ENCODE measurements around the gene TTYH3. TPM values are rescaled to one million over a fixed set of nuclear protein-coding genes. Genes with fewer than 3 reads are reported as not detected.

Gene TTYH3, protein sequence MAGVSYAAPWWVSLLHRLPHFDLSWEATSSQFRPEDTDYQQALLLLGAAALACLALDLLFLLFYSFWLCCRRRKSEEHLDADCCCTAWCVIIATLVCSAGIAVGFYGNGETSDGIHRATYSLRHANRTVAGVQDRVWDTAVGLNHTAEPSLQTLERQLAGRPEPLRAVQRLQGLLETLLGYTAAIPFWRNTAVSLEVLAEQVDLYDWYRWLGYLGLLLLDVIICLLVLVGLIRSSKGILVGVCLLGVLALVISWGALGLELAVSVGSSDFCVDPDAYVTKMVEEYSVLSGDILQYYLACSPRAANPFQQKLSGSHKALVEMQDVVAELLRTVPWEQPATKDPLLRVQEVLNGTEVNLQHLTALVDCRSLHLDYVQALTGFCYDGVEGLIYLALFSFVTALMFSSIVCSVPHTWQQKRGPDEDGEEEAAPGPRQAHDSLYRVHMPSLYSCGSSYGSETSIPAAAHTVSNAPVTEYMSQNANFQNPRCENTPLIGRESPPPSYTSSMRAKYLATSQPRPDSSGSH
- 117 and 118 TPM in 2 replicates for polyA plus RNA-seq (2013)

DNA sequence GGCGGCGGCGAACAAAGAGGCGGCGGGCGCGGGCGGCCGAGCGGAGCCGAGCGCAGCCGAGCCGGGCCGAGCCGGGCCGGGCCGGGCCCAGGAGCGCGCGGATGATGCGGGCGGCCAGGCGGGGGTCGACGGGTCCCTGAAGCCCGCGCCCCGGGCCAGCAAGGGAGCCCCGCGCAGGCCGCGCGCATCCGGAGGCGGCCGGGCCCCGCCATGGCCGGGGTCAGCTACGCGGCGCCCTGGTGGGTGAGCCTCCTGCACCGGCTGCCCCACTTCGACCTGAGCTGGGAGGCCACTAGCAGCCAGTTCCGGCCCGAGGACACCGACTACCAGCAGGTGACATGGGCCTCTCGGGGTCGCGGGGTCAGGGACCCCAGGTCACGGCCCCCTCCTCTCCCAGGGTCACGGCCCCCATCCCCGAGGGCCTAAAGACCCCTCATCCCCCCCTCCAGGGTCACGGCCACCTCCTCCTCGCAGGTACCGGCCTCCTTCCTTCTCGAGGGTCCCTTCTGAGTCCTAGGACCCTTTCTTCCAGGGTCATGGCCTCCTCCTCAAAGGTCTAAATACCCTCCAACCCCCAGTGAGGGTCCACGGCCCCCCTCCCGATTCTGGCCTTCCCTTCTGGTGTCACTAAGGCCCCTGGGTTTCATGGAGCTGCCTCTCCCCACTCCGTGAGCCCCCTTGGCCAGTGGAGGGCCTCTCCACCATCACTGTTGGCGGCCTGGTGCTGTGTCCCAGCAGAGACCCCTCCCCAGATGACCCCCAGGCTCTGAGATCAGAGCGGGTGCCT, at the start of gene TTYH3:
TTYH3 (plus strand) TSS at position 41 of the 787 bp plus-strand sequence; CDS start at position 211, 170 bp downstream.
- H3K9ac ChIP-seq (ENCODE audit: low read length), result peak within 1 kb of the TSS; percentile 91
- H3K79me2 ChIP-seq (ENCODE audit: control insufficient read depth, insufficient read depth, low read length, poor library complexity), result peaks cover 33% of the 10 kb centered on the region
- H3K23ac ChIP-seq (ENCODE audit: low read length), result no peak within 1 kb of the TSS
- peaks cover 20% of the 10 kb centered on the region for H3K79me1 ChIP-seq (ENCODE audit: low read length)
- no peaks in the 10 kb centered on the region for H3K9me3 ChIP-seq (ENCODE audit: insufficient read depth, low read depth, low read length)
- H3K4me3 ChIP-seq (ENCODE audit: low read depth, low read length), result peak within 1 kb of the TSS; percentile 83
- H2BK120ac ChIP-seq (ENCODE audit: insufficient read depth, low read length, poor library complexity), result peak within 1 kb of the TSS; percentile 91
- peak within 1 kb of the TSS; percentile 87 for H4K91ac ChIP-seq (ENCODE audit: low read depth, low read length)
- H4K8ac ChIP-seq (ENCODE audit: low read depth, low read length), result peak within 1 kb of the TSS; percentile 48
- H3K14ac ChIP-seq (ENCODE audit: low read length), result peak within 1 kb of the TSS; percentile 86
- no peak for DNase-seq
- peak within 1 kb of the TSS; percentile 84 for H4K12ac ChIP-seq (ENCODE audit: low read depth, low read length)
- peak within 1 kb of the TSS; percentile 48 for H2AFZ ChIP-seq (ENCODE audit: insufficient read depth, low read length, poor library complexity)
- peak within 1 kb of the TSS; percentile 42 for H2BK12ac ChIP-seq (ENCODE audit: low read length)
- H3K4me1 ChIP-seq (ENCODE audit: control insufficient read depth in 1 of 2, insufficient read depth in 2 of 2, low read length in 2 of 2), result peaks cover 20 to 32% of the 10 kb centered on the region in 2 experiments
- H2AK5ac ChIP-seq (ENCODE audit: low read length), result peak within 1 kb of the TSS; percentile 81
- H3K4me2 ChIP-seq (ENCODE audit: low read length), result peak within 1 kb of the TSS; percentile 91
- H2BK5ac ChIP-seq (ENCODE audit: low read depth, low read length, poor library complexity), result peak within 1 kb of the TSS; percentile 43
- H3K27me3 ChIP-seq (ENCODE audit: insufficient read depth, low read length), result no peaks in the 10 kb centered on the region
- peaks cover 14% of the 10 kb centered on the region in 2 experiments for H3K36me3 ChIP-seq (ENCODE audit: control insufficient read depth in 1 of 2, insufficient read depth in 2 of 2, low read length in 2 of 2)
- no CpG with 5 or more reads among the region's 62 CpGs for WGBS (ENCODE audit: extremely low coverage, insufficient coverage, insufficient read length)
- peak within 1 kb of the TSS; percentile 95 for H3K4ac ChIP-seq (ENCODE audit: low read depth, low read length)
- peak within 1 kb of the TSS; percentile 63 for H3K27ac ChIP-seq (ENCODE audit: low read depth, low read length)
- H3K18ac ChIP-seq (ENCODE audit: low read length), result peak within 1 kb of the TSS; percentile 43

- Histone ChIP-seq H3K14ac (ENCODE audit: low read length) (no peak overlapping the region), H2AK5ac (ENCODE audit: low read length) (no peak overlapping the region), H2AFZ (ENCODE audit: insufficient read depth, low read length, poor library complexity) (no peak overlapping the region), H3K79me1 (ENCODE audit: low read length) (no peaks in the 10 kb centered on the region), H3K27ac (ENCODE audit: low read depth, low read length) (no peak overlapping the region), H3K18ac (ENCODE audit: low read length) (no peak overlapping the region), H2BK12ac (ENCODE audit: low read length) (no peak overlapping the region), H2BK5ac (ENCODE audit: low read depth, low read length, poor library complexity) (no peak overlapping the region), H3K9me3 (ENCODE audit: insufficient read depth, low read depth, low read length) (peaks cover 6% of the 10 kb centered on the region), H2BK120ac (ENCODE audit: insufficient read depth, low read length, poor library complexity) (no peak overlapping the region), H3K4me2 (ENCODE audit: low read length) (no peak overlapping the region), H3K9ac (ENCODE audit: low read length) (no peak overlapping the region), H3K4ac (ENCODE audit: low read depth, low read length) (no peak overlapping the region), H3K4me1 (ENCODE audit: control insufficient read depth in 1 of 2, insufficient read depth in 2 of 2, low read length in 2 of 2) (no peaks in the 10 kb centered on the region), H4K12ac (ENCODE audit: low read depth, low read length) (no peak overlapping the region), H3K79me2 (ENCODE audit: control insufficient read depth, insufficient read depth, low read length, poor library complexity) (no peaks in the 10 kb centered on the region), H3K23ac (ENCODE audit: low read length) (no peak overlapping the region), H3K27me3 (ENCODE audit: insufficient read depth, low read length) (no peaks in the 10 kb centered on the region), H3K36me3 (ENCODE audit: control insufficient read depth in 1 of 2, insufficient read depth in 2 of 2, low read length in 2 of 2) (peaks cover 24 to 32% of the 10 kb centered on the region in 2 experiments), H3K4me3 (ENCODE audit: low read depth, low read length) (no peak overlapping the region), H4K8ac (ENCODE audit: low read depth, low read length) (no peak overlapping the region), H4K91ac (ENCODE audit: low read depth, low read length) (no peak overlapping the region)
- no CpG with 5 or more reads among the region's 24 CpGs for WGBS (ENCODE audit: extremely low coverage, insufficient coverage, insufficient read length)
- no peak for DNase-seq
Measured at GRCh38 chr7:2582006-2582735, 49.6 kb upstream of the TTYH3 start.

- Histone ChIP-seq H3K23ac (ENCODE audit: low read length) (no peak overlapping the region), H3K4ac (ENCODE audit: low read depth, low read length) (no peak overlapping the region), H2BK12ac (ENCODE audit: low read length) (no peak overlapping the region), H3K9ac (ENCODE audit: low read length) (no peak overlapping the region), H3K4me2 (ENCODE audit: low read length) (no peak overlapping the region), H3K79me2 (ENCODE audit: control insufficient read depth, insufficient read depth, low read length, poor library complexity) (no peaks in the 10 kb centered on the region), H3K27me3 (ENCODE audit: insufficient read depth, low read length) (no peaks in the 10 kb centered on the region), H3K9me3 (ENCODE audit: insufficient read depth, low read depth, low read length) (peaks cover 2% of the 10 kb centered on the region), H3K4me3 (ENCODE audit: low read depth, low read length) (no peak overlapping the region), H3K36me3 (ENCODE audit: control insufficient read depth in 1 of 2, insufficient read depth in 2 of 2, low read length in 2 of 2) (peaks cover 28 to 30% of the 10 kb centered on the region in 2 experiments), H3K79me1 (ENCODE audit: low read length) (no peaks in the 10 kb centered on the region), H3K27ac (ENCODE audit: low read depth, low read length) (no peak overlapping the region), H2AFZ (ENCODE audit: insufficient read depth, low read length, poor library complexity) (no peak overlapping the region), H4K12ac (ENCODE audit: low read depth, low read length) (no peak overlapping the region), H2BK120ac (ENCODE audit: insufficient read depth, low read length, poor library complexity) (no peak overlapping the region), H3K18ac (ENCODE audit: low read length) (no peak overlapping the region), H3K14ac (ENCODE audit: low read length) (no peak overlapping the region), H2AK5ac (ENCODE audit: low read length) (no peak overlapping the region), H2BK5ac (ENCODE audit: low read depth, low read length, poor library complexity) (no peak overlapping the region), H4K91ac (ENCODE audit: low read depth, low read length) (no peak overlapping the region), H3K4me1 (ENCODE audit: control insufficient read depth in 1 of 2, insufficient read depth in 2 of 2, low read length in 2 of 2) (no peaks in the 10 kb centered on the region), H4K8ac (ENCODE audit: low read depth, low read length) (no peak overlapping the region)
- no peak for DNase-seq
- WGBS (ENCODE audit: extremely low coverage, insufficient coverage, insufficient read length), result no CpG with 5 or more reads among the region's 54 CpGs
Measured at GRCh38 chr7:2583798-2584580, 47.8 kb upstream of the TTYH3 start.
